HepG2 (cell line): Measurements from ENCODE around the gene MAGIX. TPM values are rescaled to one million over a fixed set of nuclear protein-coding genes. Genes with fewer than 3 reads are reported as not detected.

Source experiments
- ATAC-seq: fragments of 200-7000 bp; cut with Tn5 transposase; 3 replicates; pipeline ENCODE4 v1.9.1; 2020; ENCODE audit warnings: mild to moderate bottlenecking, moderate library complexity
- BruUV-seq: library from RNA; stranded (reverse); fragments of 400-500 nt; replicated peaks from 2 replicates; lab custom pipeline; 2021; lab: Mats Ljungman, UMichigan
- CTCF ChIA-PET: fragments of 300-600 bp; formaldehyde crosslinking; extraction: SDS; loops from one replicate; lab custom pipeline; 2021; ENCODE audit warnings: low total read pairs, inconsistent platforms, low intra/inter-chr PET ratio; lab: Yijun Ruan, JAX
- POLR2A ChIA-PET: fragments of 350-600 bp; sonication (Branson Sonifier 250); formaldehyde crosslinking; loops from one replicate; lab custom pipeline; 2020; ENCODE audit warnings: antibody characterized with exemption, inconsistent platforms; lab: Yijun Ruan, JAX
- DNase-seq: peaks from one replicate; pipeline ENCODE4 v3.0.0-alpha.2; 2015; ENCODE audit warnings: low spot score
- FAIRE-seq: peaks from 3 replicates; lab custom pipeline; 2011; peaks lifted over from hg19 to GRCh38; lab: Jason Lieb, UNC
- H2AFZ ChIP-seq: one replicate; pipeline ENCODE4 v1.6.1; 2011; ENCODE audit warnings: low read length, inconsistent platforms
- H3K27ac ChIP-seq: fragments of 300-600 bp; 3 replicates; pipeline ENCODE4 v1.8.0; 2011; ENCODE audit warnings: mixed run types, mild to moderate bottlenecking, mixed read lengths, low read length, inconsistent platforms; ENCODE audit not compliant: insufficient read depth; ENCODE audit errors: extremely low read length
- H3K27me3 ChIP-seq, 2 experiments: fragments of 200-600 bp in 1 of 2; 2 replicates in 1 of 2; 3 replicates in 1 of 2; pipeline versions ENCODE4 v1.6.0 to v1.8.0; 2011; ENCODE audit warnings: low read length in 2 of 2, mild to moderate bottlenecking in 2 of 2, moderate library complexity in 2 of 2, inconsistent platforms in 1 of 2; ENCODE audit not compliant: insufficient read depth in 2 of 2, control insufficient read depth in 1 of 2
- H3K36me3 ChIP-seq, 2 experiments: fragments of 200-600 bp in 1 of 2; replicated peaks in 1 of 2; 2 replicates in 1 of 2; 3 replicates in 1 of 2; pipeline versions ENCODE4 v1.5.1 to v1.8.0; 2011; ENCODE audit warnings: low read length in 2 of 2, inconsistent platforms in 1 of 2; ENCODE audit not compliant: insufficient read depth in 2 of 2, control insufficient read depth in 1 of 2
- H3K4me1 ChIP-seq: 2 replicates; pipeline ENCODE4 v1.5.1; 2012; ENCODE audit warnings: low read length, inconsistent platforms; ENCODE audit not compliant: insufficient read depth
- H3K4me2 ChIP-seq: 2 replicates; pipeline ENCODE4 v1.6.0; 2011; ENCODE audit warnings: low read depth, low read length, inconsistent platforms
- H3K4me3 ChIP-seq, 3 experiments: fragments of 200-600 bp in 1 of 3; sonication (generic), shearing (Covaris generic) in 1 of 3; replicated peaks in 1 of 3; 2 replicates each; pipeline ENCODE4 v1.5.1; 2011 to 2016; ENCODE audit warnings: low read length in 3 of 3, inconsistent platforms in 2 of 3, low read depth in 2 of 3, mild to moderate bottlenecking in 2 of 3, control low read depth in 1 of 3, mixed read lengths in 1 of 3; ENCODE audit not compliant: insufficient read depth in 1 of 3
- H3K79me2 ChIP-seq: one replicate; pipeline ENCODE4 v1.6.1; 2011; ENCODE audit warnings: low read length, inconsistent platforms; ENCODE audit not compliant: insufficient read depth
- H3K9ac ChIP-seq: 2 replicates; pipeline ENCODE4 v1.6.0; 2011; ENCODE audit warnings: mild to moderate bottlenecking, low read depth, low read length, inconsistent platforms; ENCODE audit not compliant: insufficient read depth
- H3K9me3 ChIP-seq: 2 replicates; pipeline ENCODE4 v1.5.1; 2012; ENCODE audit warnings: mild to moderate bottlenecking, low read length
- H4K20me1 ChIP-seq: 2 replicates; pipeline ENCODE4 v1.6.0; 2011; ENCODE audit warnings: inconsistent platforms, mild to moderate bottlenecking, low read length, moderate library complexity; ENCODE audit not compliant: insufficient read depth
- BHLHE40 ChIP-seq: IDR thresholded peaks from 2 replicates; pipeline ENCODE4 v1.6.1; 2011; ENCODE audit warnings: low read length, improper control_type of control experiment
- CREB3 ChIP-seq: sonication (generic); formaldehyde crosslinking; IDR thresholded peaks from 2 replicates; pipeline ENCODE4 v1.5.0; 2020; ENCODE audit warnings: missing genetic modification reagents
- EHMT2 ChIP-seq: fragments of 200-600 bp; sonication (generic); IDR thresholded peaks from 2 replicates; pipeline ENCODE4 v1.7.0; 2017; ENCODE audit warnings: antibody characterized with exemption, low read depth, low read length, borderline replicate concordance
- FLYWCH1 ChIP-seq: sonication (generic); formaldehyde crosslinking; IDR thresholded peaks from 2 replicates; pipeline ENCODE4 v1.8.1; 2023; ENCODE audit warnings: mild to moderate bottlenecking, missing genetic modification reagents
- HMG20B ChIP-seq: conservative IDR thresholded peaks from 2 replicates; pipeline ENCODE4 v1.6.1; 2016; ENCODE audit warnings: missing genetic modification reagents, missing compliant biosample characterization
- KLF6 ChIP-seq: IDR thresholded peaks from 2 replicates; pipeline ENCODE4 v1.8.0; 2016; ENCODE audit warnings: missing biosample characterization, missing genetic modification reagents
- RELA ChIP-seq: sonication (generic); formaldehyde crosslinking; IDR thresholded peaks from 2 replicates; pipeline ENCODE4 v1.4.0; 2020; ENCODE audit warnings: missing genetic modification reagents
- SKIL ChIP-seq: sonication (generic); formaldehyde crosslinking; IDR thresholded peaks from 2 replicates; pipeline ENCODE4 v1.8.0; 2022; ENCODE audit warnings: missing genetic modification reagents, mild to moderate bottlenecking, moderate library complexity, borderline replicate concordance
- THAP7 ChIP-seq: sonication (generic); formaldehyde crosslinking; IDR thresholded peaks from 2 replicates; pipeline ENCODE4 v1.8.1; 2023; ENCODE audit warnings: mild to moderate bottlenecking, missing genetic modification reagents
- ZFP91 ChIP-seq: sonication (generic); formaldehyde crosslinking; IDR thresholded peaks from 2 replicates; pipeline ENCODE4 v1.9.0; 2022; ENCODE audit warnings: missing genetic modification reagents, mild to moderate bottlenecking, borderline replicate concordance
- ZFX ChIP-seq: sonication (generic); formaldehyde crosslinking; IDR thresholded peaks from 2 replicates; pipeline ENCODE4 v1.4.0; 2020; ENCODE audit warnings: mild to moderate bottlenecking, low read depth, missing genetic modification reagents, moderate library complexity
- ZNF792 ChIP-seq: IDR thresholded peaks from 2 replicates; pipeline ENCODE4 v1.6.1; 2016
- ZNF878 ChIP-seq: sonication (generic); formaldehyde crosslinking; IDR thresholded peaks from 2 replicates; pipeline ENCODE4 v1.8.1; 2023; ENCODE audit warnings: mild to moderate bottlenecking, missing genetic modification reagents, moderate library complexity
- WGBS: methylation state at CpG from one replicate; pipeline ENCODE4 v1.1.6; 2017; ENCODE audit warnings: low lambda C conversion rate; 5-methylcytosine and 5-hydroxymethylcytosine counted together
- in situ Hi-C: cut with HindIII; loops from 2 replicates; pipeline ENCODE4 v1.10.0; 2017; ENCODE audit warnings: low pct_unique_long_range_greater_than_20kb; ENCODE audit not compliant: extremely low pct_ligation_motif_present
- intact Hi-C: fragments of 100-400 bp; cut with micrococcal nuclease; formaldehyde crosslinking; loops from one replicate; pipeline ENCODE4 v1.10.0; 2022; ENCODE audit not compliant: unreplicated experiment
- polyA plus RNA-seq, 8 experiments: library from polyadenylated mRNA; depleted of rRNA in 3 of 8; stranded (reverse) in 7 of 8; unstranded in 1 of 8; fragments of >200 nt; fragmentation: Illumina TruSeq in 4 of 8; extraction: Trizol in 4 of 8; gene quantifications; 2 replicates each; pipeline versions ENCODE4 v1.2.1 to v1.2.3, GENCODE V29; 2011 to 2016; ENCODE audit warnings: low read depth in 4 of 8, missing spikeins in 1 of 8, mixed read lengths in 1 of 8; ENCODE audit not compliant: insufficient read depth in 1 of 8
- total RNA-seq, 5 experiments: library from RNA; depleted of rRNA; stranded (reverse); fragments of >200 nt; fragmentation: Illumina TruSeq; extraction: Trizol; gene quantifications; 2 replicates each; pipeline ENCODE4 v1.2.3, GENCODE V29; 2016; ENCODE audit warnings: low read depth in 1 of 5
- TF ChIP-seq, protein P1 (sequence below): sonication (generic); formaldehyde crosslinking; IDR thresholded peaks from 2 replicates; pipeline ENCODE4 v1.9.0; 2021; ENCODE audit warnings: missing genetic modification reagents, mild to moderate bottlenecking, borderline replicate concordance
- TF ChIP-seq, protein P2 (sequence below): fragments of 450-650 bp; IDR thresholded peaks from 2 replicates; pipeline ENCODE4 v1.6.1; 2016
- TF ChIP-seq, protein P3 (sequence below): sonication (generic); formaldehyde crosslinking; IDR thresholded peaks from 2 replicates; pipeline ENCODE4 v1.4.0; 2020; ENCODE audit warnings: mild to moderate bottlenecking, missing genetic modification reagents

Gene MAGIX
- total and polyA plus RNA-seq, 2 of the 13 experiments (the other 11 are each of a cell fraction or from before 2014, with no cell fraction given) = 0.63 to 1.2 TPM

DNA sequence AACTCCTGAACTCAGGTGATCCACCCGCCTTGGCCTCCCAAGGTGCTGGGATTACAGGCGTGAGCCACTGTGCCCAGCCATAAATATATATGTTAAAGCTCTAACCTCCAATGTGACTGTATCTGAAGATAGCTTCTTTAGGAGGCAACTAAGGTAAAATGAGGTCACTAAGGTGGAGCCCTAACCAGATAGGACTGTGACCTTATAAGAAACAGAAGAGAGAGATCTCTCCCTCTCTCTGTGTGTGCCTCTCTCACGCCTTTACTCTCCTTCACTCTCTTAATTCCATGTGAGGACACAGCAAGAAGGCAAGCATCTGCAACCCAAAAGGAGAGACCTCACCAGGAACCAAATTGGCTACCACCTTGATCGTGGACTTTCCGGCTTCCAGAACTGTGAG, 926 bp upstream of the MAGIX start:
- FAIRE-seq = no peak
- Histone ChIP-seq H3K4me3 (no peak overlapping the region), H3K79me2 (no peaks in the 10 kb centered on the region), H3K36me3 (no peaks in the 10 kb centered on the region), H3K9me3 (no peaks in the 10 kb centered on the region), H2AFZ (no peak overlapping the region), H3K27ac (no peak overlapping the region), H3K9ac (no peak overlapping the region), H3K4me2 (no peak overlapping the region), H3K27me3 (no peaks in the 10 kb centered on the region), H4K20me1 (no peaks in the 10 kb centered on the region), H3K4me1 (peaks cover 18% of the 10 kb centered on the region; the same call in 1 of the 2 replicates)
- BruUV-seq = no TSS peak
- in situ Hi-C loops (loop anchor here (5.0 kb wide), 1 partner anchor 39 kb away; the partner anchor contains the start of gene GPKOW), intact Hi-C loops (loop anchor here (5.0 kb wide), 1 partner anchor 39 kb away; the partner anchor contains the start of gene GPKOW)
- ATAC-seq = no peak
- ChIA-PET CTCF (no interaction called here), POLR2A (no interaction called here)
- no peak for DNase-seq
- WGBS = 81% methylated on average over 5 of the region's 5 CpGs
- no peak for TF ChIP-seq ZNF792 (CRISPR knock-in tag)
- TF ChIP-seq, protein P1, sequence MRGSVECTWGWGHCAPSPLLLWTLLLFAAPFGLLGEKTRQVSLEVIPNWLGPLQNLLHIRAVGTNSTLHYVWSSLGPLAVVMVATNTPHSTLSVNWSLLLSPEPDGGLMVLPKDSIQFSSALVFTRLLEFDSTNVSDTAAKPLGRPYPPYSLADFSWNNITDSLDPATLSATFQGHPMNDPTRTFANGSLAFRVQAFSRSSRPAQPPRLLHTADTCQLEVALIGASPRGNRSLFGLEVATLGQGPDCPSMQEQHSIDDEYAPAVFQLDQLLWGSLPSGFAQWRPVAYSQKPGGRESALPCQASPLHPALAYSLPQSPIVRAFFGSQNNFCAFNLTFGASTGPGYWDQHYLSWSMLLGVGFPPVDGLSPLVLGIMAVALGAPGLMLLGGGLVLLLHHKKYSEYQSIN (CRISPR knock-in tag) = no peak
- TF ChIP-seq EHMT2 = no peak
- TF ChIP-seq CREB3 (CRISPR knock-in tag) = no peak
- no peak for TF ChIP-seq FLYWCH1 (CRISPR knock-in tag)
- no peak for TF ChIP-seq ZFP91 (CRISPR knock-in tag)
- no peak for TF ChIP-seq THAP7 (CRISPR knock-in tag)
- TF ChIP-seq ZFX = no peak
- no peak for TF ChIP-seq KLF6 (CRISPR knock-in tag)
- TF ChIP-seq, protein P2, sequence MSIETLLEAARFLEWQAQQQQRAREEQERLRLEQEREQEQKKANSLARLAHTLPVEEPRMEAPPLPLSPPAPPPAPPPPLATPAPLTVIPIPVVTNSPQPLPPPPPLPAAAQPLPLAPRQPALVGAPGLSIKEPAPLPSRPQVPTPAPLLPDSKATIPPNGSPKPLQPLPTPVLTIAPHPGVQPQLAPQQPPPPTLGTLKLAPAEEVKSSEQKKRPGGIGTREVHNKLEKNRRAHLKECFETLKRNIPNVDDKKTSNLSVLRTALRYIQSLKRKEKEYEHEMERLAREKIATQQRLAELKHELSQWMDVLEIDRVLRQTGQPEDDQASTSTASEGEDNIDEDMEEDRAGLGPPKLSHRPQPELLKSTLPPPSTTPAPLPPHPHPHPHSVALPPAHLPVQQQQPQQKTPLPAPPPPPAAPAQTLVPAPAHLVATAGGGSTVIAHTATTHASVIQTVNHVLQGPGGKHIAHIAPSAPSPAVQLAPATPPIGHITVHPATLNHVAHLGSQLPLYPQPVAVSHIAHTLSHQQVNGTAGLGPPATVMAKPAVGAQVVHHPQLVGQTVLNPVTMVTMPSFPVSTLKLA = no peak
- TF ChIP-seq, protein P3, sequence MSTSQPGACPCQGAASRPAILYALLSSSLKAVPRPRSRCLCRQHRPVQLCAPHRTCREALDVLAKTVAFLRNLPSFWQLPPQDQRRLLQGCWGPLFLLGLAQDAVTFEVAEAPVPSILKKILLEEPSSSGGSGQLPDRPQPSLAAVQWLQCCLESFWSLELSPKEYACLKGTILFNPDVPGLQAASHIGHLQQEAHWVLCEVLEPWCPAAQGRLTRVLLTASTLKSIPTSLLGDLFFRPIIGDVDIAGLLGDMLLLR (CRISPR knock-in tag) = no peak
- no peak for TF ChIP-seq RELA
- TF ChIP-seq ZNF878 (CRISPR knock-in tag) = no peak
- no peak for TF ChIP-seq SKIL (CRISPR knock-in tag)
- TF ChIP-seq HMG20B (CRISPR knock-in tag) = no peak
- TF ChIP-seq BHLHE40 = no peak
